SK-N-SH treated with all-trans-retinoic acid at 6 μM for 48 hours (cell line): Measurements from ENCODE around the gene NFIX.

Experiments
- ARNTL ChIP-seq: fragments of 450-650 bp; formaldehyde crosslinking; IDR thresholded peaks from 2 replicates; pipeline ENCODE4 v1.5.0; 2020; ENCODE audit warnings: low read depth, mild to moderate bottlenecking, moderate library complexity, borderline replicate concordance
- BACH2 ChIP-seq: fragments of 250-450 bp; sonication (Bioruptor Pico); IDR thresholded peaks from 2 replicates; pipeline ENCODE4 v1.9.0; 2021; ENCODE audit warnings: mild to moderate bottlenecking, borderline replicate concordance
- CSDC2 ChIP-seq: fragments of 250-450 bp; sonication (Bioruptor Pico); IDR thresholded peaks from 2 replicates; pipeline ENCODE4 v1.5.0; 2020; ENCODE audit warnings: mild to moderate bottlenecking, moderate library complexity
- GLIS3 ChIP-seq: fragments of 250-450 bp; sonication (Bioruptor Pico); IDR thresholded peaks from 2 replicates; pipeline ENCODE4 v1.5.0; 2020; ENCODE audit warnings: mild to moderate bottlenecking, moderate library complexity
- ISL1 ChIP-seq: fragments of 250-450 bp; sonication (Bioruptor Pico); IDR thresholded peaks from 2 replicates; pipeline ENCODE4 v2.1.2; 2022; ENCODE audit warnings: mild to moderate bottlenecking, moderate library complexity
- RARB ChIP-seq: fragments of 250-450 bp; sonication (Bioruptor Pico); IDR thresholded peaks from 2 replicates; pipeline ENCODE4 v1.8.0; 2021; ENCODE audit warnings: mild to moderate bottlenecking, moderate library complexity
- SNAI2 ChIP-seq: fragments of 250-450 bp; sonication (Bioruptor Pico); IDR thresholded peaks from 2 replicates; pipeline ENCODE4 v1.5.0; 2020; ENCODE audit warnings: mild to moderate bottlenecking, moderate library complexity
- TCF4 ChIP-seq: fragments of 250-450 bp; sonication (Bioruptor Pico); IDR thresholded peaks from 2 replicates; pipeline ENCODE4 v1.8.0; 2021; ENCODE audit warnings: mild to moderate bottlenecking, moderate library complexity, borderline replicate concordance
- ZC3H10 ChIP-seq: fragments of 250-450 bp; sonication (Bioruptor Pico); IDR thresholded peaks from 2 replicates; pipeline ENCODE4 v1.5.1; 2021; ENCODE audit warnings: mild to moderate bottlenecking, moderate library complexity
- ZFP3 ChIP-seq: fragments of 250-450 bp; sonication (Bioruptor Pico); IDR thresholded peaks from 2 replicates; pipeline ENCODE4 v1.5.0; 2020; ENCODE audit warnings: mild to moderate bottlenecking, moderate library complexity
- ZFP30 ChIP-seq: fragments of 450-650 bp; formaldehyde crosslinking; IDR thresholded peaks from 2 replicates; pipeline ENCODE4 v1.5.0; 2022; ENCODE audit warnings: mild to moderate bottlenecking, moderate library complexity
- TF ChIP-seq, protein P1 (sequence below): fragments of 250-450 bp; sonication (Bioruptor Pico); IDR thresholded peaks from 2 replicates; pipeline ENCODE4 v1.8.0; 2020; ENCODE audit warnings: mild to moderate bottlenecking, moderate library complexity, borderline replicate concordance
- TF ChIP-seq, protein P2 (sequence below): fragments of 250-450 bp; sonication (Bioruptor Pico); IDR thresholded peaks from 2 replicates; pipeline ENCODE4 v1.8.0; 2021; ENCODE audit warnings: low read depth, mild to moderate bottlenecking, moderate library complexity, borderline replicate concordance

DNA sequence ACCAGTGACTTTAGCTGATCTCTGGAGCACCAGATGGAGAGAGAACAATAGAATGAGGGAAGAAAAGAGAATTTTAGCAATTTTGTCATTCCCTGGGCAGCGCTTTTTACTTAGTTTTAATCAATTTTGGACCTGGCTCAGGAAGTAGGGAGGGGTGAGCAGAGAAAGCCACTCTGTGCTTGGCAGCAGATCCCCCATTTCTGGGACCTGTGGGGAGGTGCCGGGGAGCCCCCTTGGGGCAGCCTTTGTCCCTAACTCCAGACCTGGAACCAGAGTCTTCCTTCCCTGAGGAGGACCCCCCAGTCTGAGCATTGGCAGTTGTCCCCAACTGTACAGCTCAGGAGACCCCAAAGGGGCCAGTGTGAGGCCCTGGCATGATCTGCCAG lies 96.9 kb downstream of the NFIX start:
- no peak for TF ChIP-seq SNAI2 (CRISPR knock-in tag)
- TF ChIP-seq, protein P1, sequence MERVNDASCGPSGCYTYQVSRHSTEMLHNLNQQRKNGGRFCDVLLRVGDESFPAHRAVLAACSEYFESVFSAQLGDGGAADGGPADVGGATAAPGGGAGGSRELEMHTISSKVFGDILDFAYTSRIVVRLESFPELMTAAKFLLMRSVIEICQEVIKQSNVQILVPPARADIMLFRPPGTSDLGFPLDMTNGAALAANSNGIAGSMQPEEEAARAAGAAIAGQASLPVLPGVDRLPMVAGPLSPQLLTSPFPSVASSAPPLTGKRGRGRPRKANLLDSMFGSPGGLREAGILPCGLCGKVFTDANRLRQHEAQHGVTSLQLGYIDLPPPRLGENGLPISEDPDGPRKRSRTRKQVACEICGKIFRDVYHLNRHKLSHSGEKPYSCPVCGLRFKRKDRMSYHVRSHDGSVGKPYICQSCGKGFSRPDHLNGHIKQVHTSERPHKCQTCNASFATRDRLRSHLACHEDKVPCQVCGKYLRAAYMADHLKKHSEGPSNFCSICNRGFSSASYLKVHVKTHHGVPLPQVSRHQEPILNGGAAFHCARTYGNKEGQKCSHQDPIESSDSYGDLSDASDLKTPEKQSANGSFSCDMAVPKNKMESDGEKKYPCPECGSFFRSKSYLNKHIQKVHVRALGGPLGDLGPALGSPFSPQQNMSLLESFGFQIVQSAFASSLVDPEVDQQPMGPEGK (CRISPR knock-in tag), result no peak
- TF ChIP-seq, protein P2, sequence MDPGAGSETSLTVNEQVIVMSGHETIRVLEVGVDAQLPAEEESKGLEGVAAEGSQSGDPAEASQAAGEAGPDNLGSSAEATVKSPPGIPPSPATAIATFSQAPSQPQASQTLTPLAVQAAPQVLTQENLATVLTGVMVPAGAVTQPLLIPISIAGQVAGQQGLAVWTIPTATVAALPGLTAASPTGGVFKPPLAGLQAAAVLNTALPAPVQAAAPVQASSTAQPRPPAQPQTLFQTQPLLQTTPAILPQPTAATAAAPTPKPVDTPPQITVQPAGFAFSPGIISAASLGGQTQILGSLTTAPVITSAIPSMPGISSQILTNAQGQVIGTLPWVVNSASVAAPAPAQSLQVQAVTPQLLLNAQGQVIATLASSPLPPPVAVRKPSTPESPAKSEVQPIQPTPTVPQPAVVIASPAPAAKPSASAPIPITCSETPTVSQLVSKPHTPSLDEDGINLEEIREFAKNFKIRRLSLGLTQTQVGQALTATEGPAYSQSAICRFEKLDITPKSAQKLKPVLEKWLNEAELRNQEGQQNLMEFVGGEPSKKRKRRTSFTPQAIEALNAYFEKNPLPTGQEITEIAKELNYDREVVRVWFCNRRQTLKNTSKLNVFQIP (CRISPR knock-in tag), result no peak
- no peak for TF ChIP-seq ZFP3 (CRISPR knock-in tag)
- no peak for TF ChIP-seq ZFP30
- no peak for TF ChIP-seq CSDC2 (CRISPR knock-in tag)
- TF ChIP-seq RARB (CRISPR knock-in tag), result no peak
- TF ChIP-seq GLIS3 (CRISPR knock-in tag), result no peak
- TF ChIP-seq ARNTL, result no peak
- no peak for TF ChIP-seq BACH2 (CRISPR knock-in tag)
- TF ChIP-seq ZC3H10 (CRISPR knock-in tag), result no peak
- TF ChIP-seq ISL1 (CRISPR knock-in tag), result no peak
- TF ChIP-seq TCF4 (CRISPR knock-in tag), result no peak
